ENCODE results near the gene ALDH1A3. TPM values are rescaled to one million over a fixed set of nuclear protein-coding genes. Genes with fewer than 3 reads are reported as not detected.
A peak's percentile ranks its signal among the peaks of the same experiment; 100 is the strongest.

Gene ALDH1A3
- total RNA-seq, 1 experiment from 2014 or later = 248 TPM

DNA sequence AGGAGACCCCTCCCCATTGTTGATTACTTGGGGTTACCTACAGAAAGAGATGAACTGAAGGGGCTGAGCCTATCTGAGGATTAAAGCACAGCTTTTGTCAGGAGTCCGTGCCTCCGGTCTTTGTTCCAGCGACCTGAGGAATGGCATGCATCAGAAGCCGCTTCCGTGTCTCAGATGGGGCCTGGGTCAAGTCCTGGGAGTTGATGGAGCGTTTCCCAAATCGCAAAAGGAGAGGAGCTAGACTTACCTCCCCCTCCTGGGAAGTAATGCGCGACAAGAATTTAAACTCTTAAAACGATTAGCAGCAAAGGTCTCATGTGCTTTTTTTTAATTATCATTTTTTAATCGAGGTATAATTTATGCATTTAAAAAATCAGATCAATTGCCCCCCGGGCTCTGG, 983 bp upstream of the ALDH1A3 start:
- H3K36me3 ChIP-seq (ENCODE audit: control insufficient read depth in 1 of 2, insufficient read depth in 2 of 2, low read length in 2 of 2) = peaks cover 0 to 25% of the 10 kb centered on the region in 2 experiments; a peak in 1 of 4 replicates
- ATAC-seq = no peak
- CTCF ChIA-PET = interaction anchor here (1.0 to 1.7 kb wide), 2 partner anchors 129 to 207 kb away, joined by 3 to 5 read pairs; no protein-coding TSS in a partner anchor
- H3K4me3 ChIP-seq (replicated peaks in 1 of 2; ENCODE audit: low read depth in 1 of 2, low read length in 2 of 2) = peak overlapping the region; percentile 38 to 89
- DNase-seq (ENCODE audit: low read depth, low spot score) = no peak
- POLR2A ChIA-PET = no interaction called here
- H2AFZ ChIP-seq (ENCODE audit: low read depth, low read length, poor library complexity, severe bottlenecking) = no peak overlapping the region
- H3K79me2 ChIP-seq (ENCODE audit: insufficient read depth, low read length) = peaks cover 51% of the 10 kb centered on the region
- H3K9me3 ChIP-seq (ENCODE audit: control insufficient read depth in 1 of 2, insufficient read depth in 1 of 2, low read depth in 1 of 2, low read length in 2 of 2) = no peaks in the 10 kb centered on the region
- no peaks in the 10 kb centered on the region for H3K27me3 ChIP-seq (ENCODE audit: insufficient read depth, low read length)
- peak overlapping the region; percentile 78 for H3K27ac ChIP-seq (ENCODE audit: low read depth, low read length)
- H3K9me2 ChIP-seq (ENCODE audit: insufficient read depth) = no peaks in the 10 kb centered on the region
- H3K4me1 ChIP-seq (ENCODE audit: control insufficient read depth in 1 of 2, insufficient read depth in 2 of 2, low read length in 2 of 2) = peaks cover 28 to 57% of the 10 kb centered on the region in 2 experiments
- peak overlapping the region; percentile 90 for H3K9ac ChIP-seq (ENCODE audit: low read length)
- H4K20me1 ChIP-seq (ENCODE audit: insufficient read depth) = peaks cover 21% of the 10 kb centered on the region; the same call in 1 of the 2 replicates
- BruUV-seq (replicated peaks) = no TSS peak
- RAD21 ChIA-PET (ENCODE audit: low non-redundant PET in 1 of 2, low total read pairs in 2 of 2, uncharacterized antibody in 2 of 2, unreplicated experiment in 2 of 2) = no interaction called here
- TF ChIP-seq EZH2phosphoT487 (IDR thresholded peaks at IDR 0.05; ENCODE audit: borderline replicate concordance) (no peak), CBX3 (IDR thresholded peaks at IDR 0.05; ENCODE audit: low read depth) (no peak), JUND (IDR thresholded peaks at IDR 0.05) (no peak), FOSL1 (IDR thresholded peaks at IDR 0.05; ENCODE audit: low read depth) (no peak), SRF (IDR thresholded peaks at IDR 0.05; ENCODE audit: low read depth) (no peak), EZH2 (IDR thresholded peaks at IDR 0.05) (no peak), SIN3A (IDR thresholded peaks at IDR 0.05; ENCODE audit: low read depth) (no peak), ZFX (IDR thresholded peaks at IDR 0.05) (no peak), RAD21 (IDR thresholded peaks at IDR 0.05; ENCODE audit: low read depth) (no peak), EGR1 (IDR thresholded peaks at IDR 0.05; ENCODE audit: low read depth) (no peak), CEBPB (IDR thresholded peaks at IDR 0.05; ENCODE audit: low read depth) (no peak), POLR2A (IDR thresholded peaks at IDR 0.05; ENCODE audit: borderline replicate concordance, extremely low read depth, insufficient read depth, insufficient read length) (no peak), YY1 (IDR thresholded peaks at IDR 0.05; ENCODE audit: extremely low read depth, insufficient replicate concordance, low read depth, low read length) (no peak), POLR2AphosphoS5 (IDR thresholded peaks at IDR 0.05; ENCODE audit: low read depth, low read length) (no peak)
- TF ChIP-seq, protein P1, sequence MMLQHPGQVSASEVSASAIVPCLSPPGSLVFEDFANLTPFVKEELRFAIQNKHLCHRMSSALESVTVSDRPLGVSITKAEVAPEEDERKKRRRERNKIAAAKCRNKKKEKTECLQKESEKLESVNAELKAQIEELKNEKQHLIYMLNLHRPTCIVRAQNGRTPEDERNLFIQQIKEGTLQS (IDR thresholded peaks at IDR 0.05) = no peak
- TF ChIP-seq, protein P2, sequence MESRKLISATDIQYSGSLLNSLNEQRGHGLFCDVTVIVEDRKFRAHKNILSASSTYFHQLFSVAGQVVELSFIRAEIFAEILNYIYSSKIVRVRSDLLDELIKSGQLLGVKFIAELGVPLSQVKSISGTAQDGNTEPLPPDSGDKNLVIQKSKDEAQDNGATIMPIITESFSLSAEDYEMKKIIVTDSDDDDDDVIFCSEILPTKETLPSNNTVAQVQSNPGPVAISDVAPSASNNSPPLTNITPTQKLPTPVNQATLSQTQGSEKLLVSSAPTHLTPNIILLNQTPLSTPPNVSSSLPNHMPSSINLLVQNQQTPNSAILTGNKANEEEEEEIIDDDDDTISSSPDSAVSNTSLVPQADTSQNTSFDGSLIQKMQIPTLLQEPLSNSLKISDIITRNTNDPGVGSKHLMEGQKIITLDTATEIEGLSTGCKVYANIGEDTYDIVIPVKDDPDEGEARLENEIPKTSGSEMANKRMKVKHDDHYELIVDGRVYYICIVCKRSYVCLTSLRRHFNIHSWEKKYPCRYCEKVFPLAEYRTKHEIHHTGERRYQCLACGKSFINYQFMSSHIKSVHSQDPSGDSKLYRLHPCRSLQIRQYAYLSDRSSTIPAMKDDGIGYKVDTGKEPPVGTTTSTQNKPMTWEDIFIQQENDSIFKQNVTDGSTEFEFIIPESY (IDR thresholded peaks at IDR 0.05; ENCODE audit: extremely low read depth, insufficient replicate concordance, low read length) = no peak
- TF ChIP-seq, protein P3, sequence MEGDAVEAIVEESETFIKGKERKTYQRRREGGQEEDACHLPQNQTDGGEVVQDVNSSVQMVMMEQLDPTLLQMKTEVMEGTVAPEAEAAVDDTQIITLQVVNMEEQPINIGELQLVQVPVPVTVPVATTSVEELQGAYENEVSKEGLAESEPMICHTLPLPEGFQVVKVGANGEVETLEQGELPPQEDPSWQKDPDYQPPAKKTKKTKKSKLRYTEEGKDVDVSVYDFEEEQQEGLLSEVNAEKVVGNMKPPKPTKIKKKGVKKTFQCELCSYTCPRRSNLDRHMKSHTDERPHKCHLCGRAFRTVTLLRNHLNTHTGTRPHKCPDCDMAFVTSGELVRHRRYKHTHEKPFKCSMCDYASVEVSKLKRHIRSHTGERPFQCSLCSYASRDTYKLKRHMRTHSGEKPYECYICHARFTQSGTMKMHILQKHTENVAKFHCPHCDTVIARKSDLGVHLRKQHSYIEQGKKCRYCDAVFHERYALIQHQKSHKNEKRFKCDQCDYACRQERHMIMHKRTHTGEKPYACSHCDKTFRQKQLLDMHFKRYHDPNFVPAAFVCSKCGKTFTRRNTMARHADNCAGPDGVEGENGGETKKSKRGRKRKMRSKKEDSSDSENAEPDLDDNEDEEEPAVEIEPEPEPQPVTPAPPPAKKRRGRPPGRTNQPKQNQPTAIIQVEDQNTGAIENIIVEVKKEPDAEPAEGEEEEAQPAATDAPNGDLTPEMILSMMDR (IDR thresholded peaks at IDR 0.05 in 2 of 3, conservative IDR thresholded peaks at IDR 0.05 in 1 of 3; ENCODE audit: borderline replicate concordance in 1 of 3, insufficient read depth in 1 of 3, low read depth in 2 of 3, low read length in 2 of 3) = no peak
- H3K4me2 ChIP-seq (ENCODE audit: low read length) = peak overlapping the region; percentile 89
- intact Hi-C loops (cut with micrococcal nuclease) = loop anchor here (2.0 kb wide), 1 partner anchor 130 kb away; no protein-coding TSS in a partner anchor

All from HCT116 (cell line).